NK-92 (cell line): ENCODE results near the gene SV2C.

Experiments used
- DNase-seq: peaks from one replicate; lab custom pipeline; 2025; ENCODE audit not compliant: unreplicated experiment; lab: John Stamatoyannopoulos, UW

Gene SV2C

GRCh38 chr5:76162335-76162734, 79.2 kb downstream of the SV2C start:
- DNase-seq, result no peak

- DNase-seq, result no peak
These were observed 80.0 kb downstream of the SV2C start for GRCh38 chr5:76163111-76163628.

GRCh38 chr5:76165029-76165428, 81.8 kb downstream of the SV2C start:
- no peak for DNase-seq

- no peak for DNase-seq
These were observed 82.7 kb downstream of the SV2C start for GRCh38 chr5:76165711-76166374.

GRCh38 chr5:76166886-76167576, 83.8 kb downstream of the SV2C start:
- no peak for DNase-seq

GRCh38 chr5:76169146-76169905, 86.1 kb downstream of the SV2C start:
- DNase-seq, result no peak

GRCh38 chr5:76174101-76174500, 90.9 kb downstream of the SV2C start:
- DNase-seq, result no peak

- DNase-seq, result peak; percentile 4
These were observed 92.0 kb downstream of the SV2C start for GRCh38 chr5:76175051-76175666.

GRCh38 chr5:76175821-76176403, 92.7 kb downstream of the SV2C start:
- no peak for DNase-seq

GRCh38 chr5:76177978-76178377, 94.8 kb downstream of the SV2C start:
- no peak for DNase-seq

GRCh38 chr5:76178913-76179312, 95.7 kb downstream of the SV2C start:
- DNase-seq, result no peak

- no peak for DNase-seq
These were observed 97.9 kb downstream of the SV2C start for GRCh38 chr5:76180814-76181805.

- no peak for DNase-seq
These were observed 104.2 kb downstream of the SV2C start for GRCh38 chr5:76187386-76187785.

- DNase-seq, result no peak
These were observed 107.2 kb downstream of the SV2C start for GRCh38 chr5:76190356-76190755.

GRCh38 chr5:76192837-76193236, 109.7 kb downstream of the SV2C start:
- DNase-seq, result no peak

- DNase-seq, result no peak
These were observed 110.5 kb downstream of the SV2C start for GRCh38 chr5:76193635-76194034.

GRCh38 chr5:76194340-76194739, 111.2 kb downstream of the SV2C start:
- DNase-seq, result no peak

- no peak for DNase-seq
These were observed 113.3 kb downstream of the SV2C start for GRCh38 chr5:76196457-76196856.

GRCh38 chr5:76196886-76197489, 113.8 kb downstream of the SV2C start:
- no peak for DNase-seq
